K562 (cell line): ENCODE data around the gene CAMK2D.

Experiments used
- CTCF ChIP-seq, 3 experiments: IDR thresholded peaks in 2 of 3; conservative IDR thresholded peaks in 1 of 3; 2 replicates each; pipeline ENCODE4 v1.5.1; 2011 to 2012; ENCODE audit warnings: low read length in 3 of 3, mild to moderate bottlenecking in 3 of 3, control low read depth in 2 of 3, improper control_type of control experiment in 1 of 3, inconsistent platforms in 1 of 3, low read depth in 1 of 3, mixed read lengths in 1 of 3, moderate library complexity in 1 of 3; ENCODE audit not compliant: insufficient read depth in 2 of 3
- FOXJ3 ChIP-seq: sonication (generic); formaldehyde crosslinking; IDR thresholded peaks from 2 replicates; pipeline ENCODE4 v1.4.0; 2020; ENCODE audit warnings: mild to moderate bottlenecking, missing genetic modification reagents
- GATAD2B ChIP-seq: fragments of 450-650 bp; IDR thresholded peaks from 2 replicates; pipeline ENCODE4 v1.6.1; 2017; ENCODE audit warnings: mild to moderate bottlenecking, borderline replicate concordance
- NCOA1 ChIP-seq: fragments of 450-650 bp; IDR thresholded peaks from 2 replicates; pipeline ENCODE4 v1.6.1; 2016; ENCODE audit warnings: low read depth

DNA sequence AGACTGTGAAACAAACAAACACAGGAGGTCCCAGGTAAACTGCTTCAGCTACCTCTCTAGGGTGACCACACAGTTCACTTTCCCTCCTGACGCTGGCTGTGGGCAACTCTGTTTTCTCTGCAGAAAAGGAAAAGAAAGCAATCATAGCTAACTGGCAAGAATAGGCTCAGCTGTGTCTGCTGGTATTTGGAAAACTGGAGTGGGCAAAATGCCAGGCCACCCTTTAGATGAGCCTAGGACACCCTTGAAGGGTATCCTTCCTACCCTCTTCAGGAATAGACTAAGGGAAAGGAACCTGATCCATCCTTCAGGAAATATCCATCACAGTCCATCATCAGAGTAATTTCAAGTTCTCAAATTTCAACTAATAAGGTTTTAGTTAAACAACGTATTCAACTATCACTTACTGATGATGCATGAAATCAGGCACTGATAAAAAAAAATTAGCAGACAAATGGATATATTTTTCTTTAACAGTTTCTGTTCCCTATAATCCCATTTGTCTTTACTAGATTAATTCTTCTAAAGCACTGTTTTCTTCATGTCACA, 60.9 kb downstream of the CAMK2D start:
- TF ChIP-seq NCOA1: no peak
- no peak for TF ChIP-seq FOXJ3
- no peak for TF ChIP-seq CTCF (IDR thresholded peaks at IDR 0.05 in 2 of 3, conservative IDR thresholded peaks at IDR 0.05 in 1 of 3; ENCODE audit: insufficient read depth in 2 of 3, low read depth in 1 of 3, low read length in 3 of 3)
- no peak for TF ChIP-seq GATAD2B
